Progenitor cell of endocrine pancreas (in vitro differentiated cells): ENCODE measurements around the gene AGBL5. TPM values are rescaled to one million over a fixed set of nuclear protein-coding genes. Genes with fewer than 3 reads are reported as not detected.
A peak's percentile ranks its signal among the peaks of the same experiment; 100 is the strongest.

ENCODE experiments used
- DNase-seq: peaks from one replicate; pipeline ENCODE4 v3.0.0; 2021; ENCODE audit warnings: low spot score; ENCODE audit not compliant: unreplicated experiment
- H3K27ac Mint-ChIP-seq: 2 replicates; pipeline ENCODE4 v1.8.0; 2021; ENCODE audit warnings: mild to moderate bottlenecking, moderate library complexity, mixed read lengths
- H3K27me3 Mint-ChIP-seq: 2 replicates; pipeline ENCODE4 v1.8.0; 2021; ENCODE audit warnings: mixed read lengths
- H3K36me3 Mint-ChIP-seq: 2 replicates; pipeline ENCODE4 v1.8.0; 2022; ENCODE audit warnings: mixed read lengths; ENCODE audit not compliant: insufficient read depth
- H3K4me1 Mint-ChIP-seq: 2 replicates; pipeline ENCODE4 v1.8.0; 2021; ENCODE audit warnings: low read depth, mixed read lengths
- H3K4me3 Mint-ChIP-seq: 2 replicates; pipeline ENCODE4 v1.8.0; 2021; ENCODE audit warnings: low read depth, mild to moderate bottlenecking, moderate library complexity, mixed read lengths
- H3K9me3 Mint-ChIP-seq: 2 replicates; pipeline ENCODE4 v1.8.0; 2021; ENCODE audit warnings: low read depth, mixed read lengths
- CTCF ChIP-seq: fragments of 200-600 bp; sonication (generic); IDR thresholded peaks from one replicate; pipeline ENCODE4 v1.5.0; 2021; ENCODE audit warnings: antibody characterized with exemption, mild to moderate bottlenecking; ENCODE audit not compliant: unreplicated experiment
- total RNA-seq: library from RNA; stranded (reverse); gene quantifications from 2 replicates; pipeline ENCODE4 v1.2.1, GENCODE V29; 2021

Gene AGBL5
- total RNA-seq, 1 donor from 2014 or later = 60.2 TPM

GRCh38 chr2:27091746-27092695 is 40.6 kb downstream of the AGBL5 start:
- peak overlapping the region; percentile 43 for H3K27ac Mint-ChIP-seq
- H3K9me3 Mint-ChIP-seq = no peaks in the 10 kb centered on the region
- H3K36me3 Mint-ChIP-seq = no peaks in the 10 kb centered on the region
- no peak for DNase-seq
- peaks cover 8% of the 10 kb centered on the region for H3K4me1 Mint-ChIP-seq
- TF ChIP-seq CTCF = no peak
- H3K27me3 Mint-ChIP-seq = peaks cover 14% of the 10 kb centered on the region
- H3K4me3 Mint-ChIP-seq = no peak overlapping the region

GRCh38 chr2:27092696-27093429 is 41.4 kb downstream of the AGBL5 start:
- H3K9me3 Mint-ChIP-seq = no peaks in the 10 kb centered on the region
- no peak for DNase-seq

GRCh38 chr2:27093430-27094352 is 42.2 kb downstream of the AGBL5 start:
- Mint-ChIP-seq H3K27me3 (peaks cover 1% of the 10 kb centered on the region), H3K9me3 (no peaks in the 10 kb centered on the region), H3K36me3 (no peaks in the 10 kb centered on the region), H3K4me1 (peaks cover 6% of the 10 kb centered on the region), H3K4me3 (no peak overlapping the region), H3K27ac (peak overlapping the region; percentile 48)
- DNase-seq = no peak
- TF ChIP-seq CTCF = no peak

More at GRCh38 chr2:27092696-27093429, 41.4 kb downstream of the AGBL5 start:
- no peak for TF ChIP-seq CTCF
- H3K36me3 Mint-ChIP-seq = no peaks in the 10 kb centered on the region
- H3K4me1 Mint-ChIP-seq = peaks cover 6% of the 10 kb centered on the region
- H3K27me3 Mint-ChIP-seq = peaks cover 5% of the 10 kb centered on the region
- H3K27ac Mint-ChIP-seq = no peak overlapping the region
- no peak overlapping the region for H3K4me3 Mint-ChIP-seq

- Mint-ChIP-seq H3K27me3 (no peaks in the 10 kb centered on the region), H3K36me3 (no peaks in the 10 kb centered on the region), H3K9me3 (no peaks in the 10 kb centered on the region), H3K27ac (peak overlapping the region; percentile 51), H3K4me3 (no peak overlapping the region), H3K4me1 (peaks cover 6% of the 10 kb centered on the region)
- TF ChIP-seq CTCF = no peak
- DNase-seq = no peak
Measured at GRCh38 chr2:27094353-27094984, 43.0 kb downstream of the AGBL5 start.
